Fibroblast of lung (primary cell): ENCODE measurements around the gene ZNF467. TPM values are rescaled to one million over a fixed set of nuclear protein-coding genes. Genes with fewer than 3 reads are reported as not detected.

Source experiments
- DNase-seq, 2 donors: peaks; one replicate each; pipeline versions ENCODE4 v3.0.0 to v3.0.0-alpha.2; 2010; ENCODE audit warnings: low read depth in 2 of 2
- H2AFZ ChIP-seq: 2 replicates; pipeline ENCODE4 v1.5.1; 2012; ENCODE audit warnings: low read length, control low read depth, inconsistent platforms
- H3K27ac ChIP-seq: 2 replicates; pipeline ENCODE4 v1.5.1; 2011; ENCODE audit warnings: low read length, control low read depth; ENCODE audit not compliant: insufficient read depth
- H3K27me3 ChIP-seq: 2 replicates; pipeline ENCODE4 v1.5.1; 2011; ENCODE audit warnings: mild to moderate bottlenecking, low read length; ENCODE audit not compliant: control insufficient read depth, insufficient read depth
- H3K36me3 ChIP-seq: 2 replicates; pipeline ENCODE4 v1.5.1; 2011; ENCODE audit warnings: low read length; ENCODE audit not compliant: control insufficient read depth, insufficient read depth
- H3K4me1 ChIP-seq: 2 replicates; pipeline ENCODE4 v1.5.1; 2011; ENCODE audit warnings: low read length; ENCODE audit not compliant: control insufficient read depth, insufficient read depth; ENCODE audit errors: extremely low read depth
- H3K4me2 ChIP-seq: 2 replicates; pipeline ENCODE4 v1.5.1; 2011; ENCODE audit warnings: low read length, control low read depth; ENCODE audit not compliant: insufficient read depth; ENCODE audit errors: extremely low read depth
- H3K4me3 ChIP-seq, 4 experiments: fragments of 200-600 bp in 1 of 4; sonication (generic) in 1 of 4; replicated peaks in 1 of 4; 2 replicates each; pipeline ENCODE4 v1.5.1; 2011 to 2016; ENCODE audit warnings: low read length in 4 of 4, low read depth in 3 of 4, mild to moderate bottlenecking in 3 of 4, control low read depth in 2 of 4, inconsistent platforms in 1 of 4, mixed read lengths in 1 of 4; ENCODE audit not compliant: insufficient read depth in 1 of 4; ENCODE audit errors: control extremely low read depth in 1 of 4
- H3K79me2 ChIP-seq: 2 replicates; pipeline ENCODE4 v1.5.1; 2012; ENCODE audit warnings: mild to moderate bottlenecking, low read length, inconsistent platforms; ENCODE audit not compliant: control insufficient read depth, insufficient read depth
- H3K9ac ChIP-seq: 2 replicates; pipeline ENCODE4 v1.5.1; 2011; ENCODE audit warnings: mild to moderate bottlenecking, low read length, control low read depth; ENCODE audit not compliant: insufficient read depth
- H3K9me3 ChIP-seq: 2 replicates; pipeline ENCODE4 v1.5.1; 2012; ENCODE audit warnings: low read depth, low read length; ENCODE audit not compliant: control insufficient read depth, insufficient read depth
- H4K20me1 ChIP-seq: 2 replicates; pipeline ENCODE4 v1.5.1; 2011; ENCODE audit warnings: low read length; ENCODE audit not compliant: control insufficient read depth, insufficient read depth; ENCODE audit errors: extremely low read depth
- EZH2 ChIP-seq: IDR thresholded peaks from 2 replicates; pipeline ENCODE4 v1.5.1; 2012; ENCODE audit warnings: low read length, control low read depth, mild to moderate bottlenecking; ENCODE audit errors: missing control alignments
- polyA plus RNA-seq, 2 donors: library from polyadenylated mRNA; depleted of rRNA in 1 of 2; stranded (reverse) in 1 of 2; unstranded in 1 of 2; fragments of >200 nt; gene quantifications; 2 replicates each; pipeline ENCODE4 v1.2.1, GENCODE V29; 2011 to 2012; ENCODE audit warnings: missing spikeins in 1 of 2
- total RNA-seq: library from RNA; depleted of rRNA; stranded (reverse); fragments of >200 nt; gene quantifications from 2 replicates; pipeline ENCODE4 v1.2.1, GENCODE V29; 2014
- TF ChIP-seq, protein P1 (sequence below), 2 donors: IDR thresholded peaks in 1 of 2; conservative IDR thresholded peaks in 1 of 2; 1 replicate in 1 of 2; 2 replicates in 1 of 2; pipeline ENCODE4 v1.5.1; 2011 to 2012; ENCODE audit warnings: low read length in 2 of 2, control low read depth in 1 of 2, inconsistent platforms in 1 of 2, low read depth in 1 of 2, mild to moderate bottlenecking in 1 of 2

The ZNF467 gene
- total and polyA plus RNA-seq, 2 donors (not counting 1 experiment from before 2014, with no cell fraction given): 0.89 to 1.3 TPM

- H3K9ac ChIP-seq: no peak overlapping the region
- H3K4me2 ChIP-seq: no peak overlapping the region
- H4K20me1 ChIP-seq: no peaks in the 10 kb centered on the region
- H3K9me3 ChIP-seq: no peaks in the 10 kb centered on the region
- H3K4me3 ChIP-seq: no peak overlapping the region
- no peak for TF ChIP-seq EZH2
- TF ChIP-seq, protein P1, sequence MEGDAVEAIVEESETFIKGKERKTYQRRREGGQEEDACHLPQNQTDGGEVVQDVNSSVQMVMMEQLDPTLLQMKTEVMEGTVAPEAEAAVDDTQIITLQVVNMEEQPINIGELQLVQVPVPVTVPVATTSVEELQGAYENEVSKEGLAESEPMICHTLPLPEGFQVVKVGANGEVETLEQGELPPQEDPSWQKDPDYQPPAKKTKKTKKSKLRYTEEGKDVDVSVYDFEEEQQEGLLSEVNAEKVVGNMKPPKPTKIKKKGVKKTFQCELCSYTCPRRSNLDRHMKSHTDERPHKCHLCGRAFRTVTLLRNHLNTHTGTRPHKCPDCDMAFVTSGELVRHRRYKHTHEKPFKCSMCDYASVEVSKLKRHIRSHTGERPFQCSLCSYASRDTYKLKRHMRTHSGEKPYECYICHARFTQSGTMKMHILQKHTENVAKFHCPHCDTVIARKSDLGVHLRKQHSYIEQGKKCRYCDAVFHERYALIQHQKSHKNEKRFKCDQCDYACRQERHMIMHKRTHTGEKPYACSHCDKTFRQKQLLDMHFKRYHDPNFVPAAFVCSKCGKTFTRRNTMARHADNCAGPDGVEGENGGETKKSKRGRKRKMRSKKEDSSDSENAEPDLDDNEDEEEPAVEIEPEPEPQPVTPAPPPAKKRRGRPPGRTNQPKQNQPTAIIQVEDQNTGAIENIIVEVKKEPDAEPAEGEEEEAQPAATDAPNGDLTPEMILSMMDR (conservative IDR thresholded peaks at IDR 0.05 in 1 of 2, IDR thresholded peaks at IDR 0.05 in 1 of 2; ENCODE audit: low read depth in 1 of 2, low read length in 2 of 2): no peak
- H3K36me3 ChIP-seq: no peaks in the 10 kb centered on the region
- DNase-seq: no peak
- H3K27me3 ChIP-seq: no peaks in the 10 kb centered on the region
- no peaks in the 10 kb centered on the region for H3K4me1 ChIP-seq
- H2AFZ ChIP-seq: no peak overlapping the region
- H3K79me2 ChIP-seq: no peaks in the 10 kb centered on the region
- H3K27ac ChIP-seq: no peak overlapping the region
Observed at GRCh38 chr7:149819141-149819960, 46.0 kb upstream of the ZNF467 start.

- H3K4me3 ChIP-seq: no peak overlapping the region
- H3K36me3 ChIP-seq: no peaks in the 10 kb centered on the region
- H3K27me3 ChIP-seq: no peaks in the 10 kb centered on the region
- no peak overlapping the region for H3K27ac ChIP-seq
- no peak overlapping the region for H3K9ac ChIP-seq
- no peak overlapping the region for H3K4me2 ChIP-seq
- no peaks in the 10 kb centered on the region for H3K79me2 ChIP-seq
- no peak overlapping the region for H2AFZ ChIP-seq
- no peaks in the 10 kb centered on the region for H4K20me1 ChIP-seq
- no peak for DNase-seq
- H3K9me3 ChIP-seq: no peaks in the 10 kb centered on the region
- TF ChIP-seq, protein P1 (conservative IDR thresholded peaks at IDR 0.05 in 1 of 2, IDR thresholded peaks at IDR 0.05 in 1 of 2; ENCODE audit: low read depth in 1 of 2, low read length in 2 of 2): no peak
- TF ChIP-seq EZH2: no peak
- no peaks in the 10 kb centered on the region for H3K4me1 ChIP-seq
Observed at GRCh38 chr7:149818536-149818840, 45.1 kb upstream of the ZNF467 start.

DNA sequence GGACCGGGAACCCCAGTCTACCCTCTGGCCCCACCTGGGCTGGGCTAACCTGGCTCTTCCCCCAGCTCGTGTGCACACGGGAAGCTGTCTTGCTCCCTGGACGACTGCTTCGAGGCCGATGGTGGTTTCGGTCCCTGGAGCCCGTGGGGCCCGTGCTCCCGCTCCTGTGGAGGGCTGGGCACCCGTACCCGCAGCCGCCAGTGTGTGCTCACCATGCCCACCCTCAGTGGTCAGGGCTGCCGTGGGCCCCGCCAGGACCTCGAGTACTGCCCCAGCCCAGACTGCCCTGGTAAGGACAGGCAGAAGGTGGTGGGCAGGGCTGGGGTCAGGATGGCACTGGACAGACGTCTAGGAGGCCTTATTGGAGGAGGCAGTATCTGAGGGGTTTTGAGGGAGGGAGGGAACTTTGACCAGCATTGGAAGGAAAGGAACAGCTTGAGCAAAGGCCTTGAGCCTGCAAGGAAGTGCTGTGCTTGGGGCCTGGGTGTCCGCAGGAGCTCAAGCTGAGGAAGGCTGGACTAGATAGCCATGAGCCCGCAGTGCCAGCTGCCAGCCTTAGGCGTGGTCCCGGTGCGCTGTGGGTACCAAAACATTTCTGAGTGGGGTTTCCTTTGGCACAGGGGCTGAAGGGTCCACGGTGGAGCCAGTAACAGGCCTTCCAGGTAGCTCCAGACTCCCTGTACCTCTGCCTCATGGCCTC is 44.6 kb upstream of the ZNF467 start:
- H4K20me1 ChIP-seq: no peaks in the 10 kb centered on the region
- no peak overlapping the region for H3K27ac ChIP-seq
- H3K9ac ChIP-seq: no peak overlapping the region
- no peak overlapping the region for H3K4me3 ChIP-seq
- no peaks in the 10 kb centered on the region for H3K79me2 ChIP-seq
- no peak overlapping the region for H3K4me2 ChIP-seq
- H3K4me1 ChIP-seq: no peaks in the 10 kb centered on the region
- H3K9me3 ChIP-seq: no peaks in the 10 kb centered on the region
- no peak for DNase-seq
- no peaks in the 10 kb centered on the region for H3K36me3 ChIP-seq
- no peaks in the 10 kb centered on the region for H3K27me3 ChIP-seq
- no peak overlapping the region for H2AFZ ChIP-seq
- TF ChIP-seq EZH2: no peak
- TF ChIP-seq, protein P1 (conservative IDR thresholded peaks at IDR 0.05 in 1 of 2, IDR thresholded peaks at IDR 0.05 in 1 of 2; ENCODE audit: low read depth in 1 of 2, low read length in 2 of 2): no peak
